NCI-H2081 treated with DMSO at 0.1 percent for 48 hours (cell line): ENCODE data around the gene EPHA4.

ENCODE experiments used
- DNase-seq: peaks from one replicate; lab custom pipeline; 2025; lab: John Stamatoyannopoulos, UW

The EPHA4 gene

DNA sequence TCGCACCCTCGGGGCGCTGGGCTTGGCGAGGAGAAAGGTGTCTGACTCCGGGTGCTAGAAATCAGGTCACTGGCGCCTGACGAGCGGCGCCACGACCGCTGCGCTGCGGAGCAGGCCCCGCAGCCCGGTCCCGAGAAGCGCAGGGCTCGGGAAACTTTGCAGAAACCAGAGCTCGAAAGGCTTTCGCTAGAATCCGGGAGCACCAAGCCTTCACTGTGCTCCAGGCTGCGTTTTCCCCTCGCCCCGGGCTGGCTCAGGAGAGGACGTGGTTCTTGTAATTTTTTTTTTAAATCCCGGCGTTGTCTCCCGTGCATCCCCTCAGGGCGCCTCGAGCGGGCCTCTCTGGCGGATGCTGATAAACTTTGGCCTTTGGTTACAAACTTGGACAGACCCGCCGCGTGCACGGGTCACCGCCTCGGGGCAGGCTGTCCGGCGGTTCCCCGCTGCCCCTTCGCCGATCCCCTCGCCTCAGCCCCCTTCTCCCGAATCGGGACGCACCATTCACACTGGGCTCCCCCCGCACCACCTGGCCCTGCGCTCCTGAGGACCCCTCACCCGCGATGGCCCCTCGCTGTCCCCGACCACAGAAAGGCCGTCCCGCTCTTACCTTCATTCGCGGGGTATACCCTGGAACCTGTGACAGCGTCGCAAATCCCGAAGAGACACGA is 419 bp downstream of the EPHA4 start:
- no peak for DNase-seq

DNA sequence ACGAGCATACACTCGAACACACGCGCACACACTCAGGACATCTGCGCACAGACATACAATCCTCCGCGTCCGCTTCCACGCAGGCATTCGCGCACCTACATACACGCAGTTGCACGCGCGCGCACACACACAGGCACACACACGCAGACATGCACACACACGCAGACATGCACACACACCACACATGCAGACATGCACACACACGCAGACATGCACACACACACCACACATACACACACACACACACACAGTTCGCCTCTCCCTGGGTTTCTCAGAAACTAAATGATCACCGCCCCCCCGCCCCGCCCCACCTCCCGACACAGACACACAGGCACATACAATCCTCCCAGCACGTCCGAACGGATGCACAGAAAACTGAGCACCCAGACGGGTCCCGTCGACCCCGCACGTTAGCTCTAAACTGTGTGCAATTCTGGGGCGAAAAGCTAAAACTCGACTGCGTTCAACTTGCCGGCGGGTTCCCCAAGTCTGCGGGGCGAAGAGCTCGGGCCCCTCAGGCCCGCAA is 1.0 kb downstream of the EPHA4 start:
- DNase-seq, result no peak

DNA sequence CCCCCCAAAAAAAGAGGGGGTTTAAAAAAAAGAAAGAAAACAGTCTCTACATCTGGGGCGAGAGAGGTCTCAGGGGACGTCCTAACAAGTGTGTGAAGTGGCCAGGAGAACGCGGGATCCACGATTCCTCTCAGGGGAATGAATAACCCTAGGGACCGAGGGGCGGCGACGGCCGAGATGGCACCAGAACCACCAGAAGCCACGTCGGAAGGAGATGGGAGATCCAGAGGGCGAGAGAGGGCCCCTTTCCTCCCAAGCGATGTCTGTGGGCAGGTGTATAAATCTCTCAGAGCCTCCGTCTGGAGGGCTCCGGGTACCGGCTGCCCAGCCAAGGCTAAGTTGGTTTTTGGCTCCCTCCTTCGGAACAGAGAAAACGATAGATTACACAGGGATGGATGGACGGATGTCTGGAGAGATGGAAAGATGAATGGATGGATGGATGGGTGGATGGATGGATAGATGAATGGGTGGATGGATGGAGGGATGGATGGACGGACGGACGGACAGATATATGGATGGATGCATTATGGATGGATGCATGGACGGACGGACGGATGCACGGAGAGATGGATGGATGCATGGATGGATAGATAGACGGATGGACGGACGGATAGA is 1.7 kb downstream of the EPHA4 start:
- DNase-seq, result no peak

DNA sequence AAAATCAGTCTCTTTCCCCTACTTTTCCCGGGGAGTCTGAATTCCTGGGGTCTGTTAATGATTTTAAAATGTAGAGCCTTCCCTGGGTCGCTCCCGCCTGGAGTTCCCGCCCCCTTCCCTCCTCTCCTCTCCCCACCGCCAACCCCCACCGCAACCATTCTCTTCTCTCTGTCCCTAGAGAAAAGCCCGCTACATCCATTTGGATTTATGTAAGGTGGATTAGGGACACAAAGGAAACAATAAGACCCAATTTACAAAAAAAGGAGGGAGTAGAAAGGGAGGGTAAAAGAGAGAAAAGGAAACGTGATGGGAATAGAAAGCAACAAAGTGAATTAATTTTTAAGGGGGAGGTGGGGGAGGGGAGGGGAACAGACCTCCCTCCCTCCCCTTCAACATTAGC is 2.2 kb downstream of the EPHA4 start:
- no peak for DNase-seq

DNA sequence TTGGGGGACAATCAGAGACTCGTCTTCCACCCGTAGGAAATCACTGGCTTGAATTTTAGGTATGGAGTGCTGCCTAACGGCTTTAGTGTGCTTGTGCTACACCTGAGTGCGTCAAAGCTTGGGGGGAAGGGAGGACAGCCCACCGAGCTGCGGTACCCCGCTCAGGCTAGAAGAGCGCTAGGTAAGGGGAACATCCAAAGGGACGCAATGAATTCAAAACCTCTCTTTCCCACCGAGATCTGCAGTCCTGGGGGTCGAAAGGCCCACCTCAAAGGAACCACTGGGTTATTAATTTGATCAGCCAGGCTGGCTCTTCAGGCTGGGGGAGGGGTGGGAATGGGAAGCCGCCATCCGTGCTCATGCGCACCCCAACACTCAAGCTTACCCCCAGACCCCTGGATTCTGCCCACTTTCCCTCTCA is 2.7 kb downstream of the EPHA4 start:
- DNase-seq, result no peak

DNA sequence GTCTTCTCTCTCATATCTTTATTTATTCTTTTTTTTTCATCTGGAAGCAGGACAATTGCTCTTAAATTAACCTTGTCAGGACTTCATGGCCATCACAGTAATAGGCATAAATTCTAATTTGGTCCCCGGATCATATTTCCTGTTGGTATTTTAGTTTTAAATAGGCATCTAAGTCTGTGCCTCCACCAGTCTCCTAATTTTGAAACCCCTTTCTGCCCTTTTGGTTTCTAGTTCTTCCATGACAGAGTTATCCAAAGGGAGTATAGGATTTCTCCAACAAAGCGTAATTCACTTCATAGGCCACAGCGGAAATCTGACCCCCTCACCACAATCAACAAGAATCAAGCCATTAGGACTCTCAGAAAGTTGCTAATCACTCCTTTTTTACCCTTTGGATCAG is 3.8 kb downstream of the EPHA4 start:
- DNase-seq, result no peak

DNA sequence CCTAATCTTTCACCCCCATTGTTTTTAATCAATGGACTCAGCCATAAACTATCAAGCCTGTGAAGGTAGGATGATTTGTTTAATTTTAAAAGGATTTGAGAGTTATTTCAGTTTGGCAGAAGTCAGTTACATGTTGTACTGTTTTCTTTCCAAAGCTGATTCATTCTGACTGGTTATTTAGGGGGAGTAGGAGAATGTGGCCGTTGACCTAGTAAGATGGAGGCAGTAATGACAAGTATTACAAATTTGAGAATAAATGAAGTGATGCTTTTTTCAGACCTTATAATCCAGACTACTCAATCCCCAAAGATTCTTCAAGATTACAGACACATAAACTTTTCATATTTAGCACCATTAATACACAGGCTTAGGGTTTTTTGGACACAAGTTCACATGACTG is 4.3 kb downstream of the EPHA4 start:
- no peak for DNase-seq

DNA sequence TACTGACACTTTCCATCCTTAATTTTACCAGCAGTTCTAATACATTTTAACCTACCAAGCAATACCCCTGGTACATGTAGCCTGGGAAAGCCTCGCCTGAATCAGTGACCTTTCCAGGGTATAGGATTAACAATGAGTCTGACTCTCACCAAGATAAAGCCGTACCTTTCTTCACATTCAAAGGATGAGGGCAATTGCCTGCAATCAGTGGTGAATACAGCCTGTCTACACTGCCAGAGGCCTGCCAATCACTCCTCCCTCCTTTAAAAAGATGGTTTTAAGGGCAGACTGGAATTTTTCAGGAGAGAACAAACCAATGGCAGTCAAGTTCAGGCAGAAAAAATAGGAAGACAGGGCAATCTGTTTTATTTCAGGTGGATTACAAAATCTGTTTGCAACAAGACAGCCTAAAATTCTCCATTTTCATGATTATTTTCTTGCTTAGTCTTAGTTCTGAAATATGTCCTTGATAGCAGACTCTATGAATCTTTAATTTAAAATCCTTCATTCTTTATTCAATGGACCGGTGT is 4.8 kb downstream of the EPHA4 start:
- no peak for DNase-seq

DNA sequence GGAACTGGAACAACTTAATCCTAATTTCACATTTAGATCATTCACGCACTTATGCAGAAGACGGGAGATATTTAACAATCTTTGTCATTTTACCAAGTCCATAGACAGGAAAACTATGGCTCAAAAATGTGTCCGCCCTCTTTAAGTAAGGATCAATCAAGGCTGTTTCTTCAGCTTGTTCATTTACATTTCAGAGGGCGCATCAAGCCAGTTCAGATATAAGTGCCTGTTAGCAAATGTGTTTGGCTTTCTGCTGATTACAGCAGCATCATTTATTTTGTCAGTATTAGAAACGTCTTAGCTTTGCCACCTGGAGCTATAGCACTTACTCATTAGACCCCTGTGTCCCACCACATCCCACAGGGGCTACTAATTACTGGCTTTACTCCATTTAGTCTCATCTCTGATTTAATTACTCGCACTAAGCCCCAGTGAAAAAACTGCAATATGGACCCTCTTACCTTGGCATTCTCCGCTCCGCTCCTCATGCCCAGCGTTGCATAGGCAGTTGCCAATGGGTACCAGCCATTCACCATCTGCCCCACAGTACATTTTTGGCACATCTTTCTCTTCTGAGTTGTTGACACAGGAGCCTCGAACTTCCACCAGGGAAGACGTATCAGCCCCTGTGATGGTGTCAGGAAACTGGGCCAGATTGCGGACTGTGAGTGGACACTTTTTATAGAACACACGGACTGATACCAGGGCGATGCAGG is 8.7 kb downstream of the EPHA4 start:
- no peak for DNase-seq

DNA sequence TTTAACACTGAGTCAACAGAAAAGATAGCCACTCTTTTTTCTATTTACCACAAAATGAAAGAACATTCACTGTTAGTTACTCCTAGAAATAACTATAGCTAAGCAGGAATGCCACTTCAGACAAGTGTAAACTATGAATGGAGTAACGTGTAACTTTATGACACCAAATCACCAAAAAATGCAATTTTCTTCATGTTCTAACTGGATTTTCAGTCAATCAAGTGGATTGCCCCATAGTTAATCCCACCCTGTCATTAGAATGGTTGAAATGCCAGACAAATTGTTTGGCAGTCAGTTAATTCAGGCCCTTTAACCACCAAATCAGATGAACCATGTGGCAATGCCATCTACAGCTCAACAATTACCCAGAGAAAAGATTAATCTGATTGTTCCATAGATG is 9.9 kb downstream of the EPHA4 start:
- DNase-seq, result no peak

DNA sequence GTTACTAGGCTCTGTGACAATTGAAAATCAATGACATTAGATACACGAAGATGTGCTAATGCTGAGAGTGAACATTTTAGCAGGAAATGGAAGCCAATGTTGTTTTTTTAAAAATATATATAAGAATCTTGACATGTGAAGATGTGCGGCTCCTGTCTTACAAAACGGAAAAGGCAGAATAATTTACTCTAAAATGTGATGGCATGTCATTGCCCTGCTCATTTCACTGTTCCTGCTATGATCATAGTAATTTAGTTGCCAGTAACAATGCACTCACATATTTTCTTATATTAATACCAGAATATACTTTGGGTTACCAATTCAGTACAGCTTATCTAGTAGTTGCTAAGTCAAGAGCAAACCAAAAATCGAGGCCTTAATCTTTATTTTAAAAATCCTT is 10.3 kb downstream of the EPHA4 start:
- no peak for DNase-seq

DNA sequence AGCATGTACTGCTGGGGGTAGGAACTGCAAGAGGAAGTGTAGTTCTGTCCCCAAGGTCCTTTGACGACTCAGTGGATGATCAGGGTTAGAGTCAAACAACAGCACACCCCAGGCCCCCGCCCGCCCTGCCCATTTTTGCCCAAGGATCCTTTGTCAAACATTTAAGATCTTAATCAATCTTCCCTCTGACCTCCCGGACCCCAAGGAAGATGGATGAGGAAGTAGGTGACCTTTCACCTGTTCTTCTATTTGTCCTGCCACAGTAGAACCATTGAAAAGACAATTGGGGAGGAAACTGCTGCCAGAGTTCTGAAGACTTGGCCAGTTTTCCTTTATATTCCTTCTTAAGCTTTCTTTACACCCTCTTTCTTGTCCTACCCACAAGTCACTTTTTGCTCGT is 12.1 kb downstream of the EPHA4 start:
- no peak for DNase-seq

DNA sequence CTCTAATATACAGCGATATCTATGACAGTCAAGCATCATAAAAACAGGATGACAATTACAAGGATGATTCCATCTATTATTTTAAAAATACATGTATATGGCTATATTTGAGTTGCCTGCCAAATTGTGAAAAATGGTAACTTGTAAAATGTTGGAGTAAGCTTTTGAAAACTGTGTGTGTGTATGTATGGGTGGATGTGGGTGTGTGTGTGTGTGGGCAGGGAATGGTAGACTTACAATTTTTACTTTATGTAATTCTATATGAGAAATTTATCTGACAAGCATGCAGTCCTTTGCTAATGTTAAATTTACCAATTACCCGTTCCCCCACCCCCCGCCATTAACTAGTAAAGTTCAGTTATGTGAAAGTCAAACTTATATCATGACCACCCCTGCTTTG is 14.0 kb downstream of the EPHA4 start:
- no peak for DNase-seq

DNA sequence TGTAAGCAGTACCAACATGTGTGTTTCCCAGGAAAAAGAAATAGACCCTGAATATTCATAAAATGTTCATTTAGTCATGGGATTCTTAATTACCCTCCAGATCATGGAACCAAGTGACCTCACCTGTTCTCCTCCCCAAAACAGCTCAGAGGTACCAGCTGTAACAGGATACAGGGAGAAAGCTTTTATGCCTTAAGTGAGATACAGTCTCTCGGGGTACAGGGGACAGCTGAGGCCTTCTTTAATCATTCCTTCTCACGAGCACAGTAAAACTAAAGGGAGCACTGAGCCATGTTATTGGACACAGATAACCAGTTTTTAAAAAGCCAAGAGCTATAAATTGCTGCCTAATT is 16.6 kb downstream of the EPHA4 start:
- no peak for DNase-seq

DNA sequence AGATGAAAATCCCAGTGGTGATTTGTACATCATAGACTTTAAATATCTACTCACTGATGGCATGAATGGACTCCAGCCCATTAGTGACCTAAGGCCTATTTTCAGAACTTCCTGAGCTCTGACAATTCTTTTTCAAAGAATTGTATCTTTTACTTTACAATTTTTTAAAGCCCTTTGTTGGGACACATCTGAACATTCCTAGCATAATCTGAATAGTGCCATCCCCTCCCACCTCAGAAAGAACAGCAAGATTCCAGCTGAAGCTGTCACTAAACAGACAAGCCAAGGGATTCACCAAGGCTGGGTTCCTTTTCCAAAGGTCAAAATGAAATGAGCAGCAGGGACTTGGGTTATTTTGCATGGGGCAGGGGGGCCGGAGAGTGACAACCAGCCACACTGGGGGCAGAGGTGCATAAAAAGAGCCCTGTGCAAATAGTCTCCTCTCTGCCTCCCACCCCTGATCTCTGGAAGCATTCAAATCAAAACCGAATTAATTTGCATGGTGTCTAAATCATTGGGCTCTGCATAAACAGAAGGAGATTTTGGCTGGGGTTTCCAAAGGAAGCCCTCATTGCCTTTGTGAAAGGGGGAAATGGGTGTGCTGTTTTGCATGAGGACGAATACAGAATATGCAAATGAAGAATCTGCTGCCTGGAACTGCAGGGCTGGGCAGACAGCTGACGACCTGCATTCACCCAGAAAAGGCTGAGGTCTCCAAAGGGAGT is 17.2 kb downstream of the EPHA4 start:
- no peak for DNase-seq

DNA sequence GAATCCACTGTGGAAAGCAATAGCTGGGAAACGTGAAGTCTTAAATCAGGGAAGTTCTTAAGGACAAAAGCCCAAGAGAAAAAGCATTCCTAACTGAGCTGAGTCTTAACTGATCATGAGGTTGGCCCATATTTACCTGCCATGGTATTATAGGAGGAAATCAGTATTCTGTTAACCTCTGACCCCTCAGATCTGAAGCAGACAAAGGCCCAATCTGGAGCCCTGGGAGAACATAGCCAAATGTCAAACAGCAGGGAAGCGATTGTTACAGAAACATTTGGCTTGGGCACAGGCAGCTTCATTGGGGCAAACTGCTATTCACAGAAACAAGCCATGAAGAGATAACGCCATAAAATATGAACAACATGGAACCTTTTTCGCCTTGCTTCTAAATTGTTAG is 18.8 kb downstream of the EPHA4 start:
- peak; percentile 75 for DNase-seq

DNA sequence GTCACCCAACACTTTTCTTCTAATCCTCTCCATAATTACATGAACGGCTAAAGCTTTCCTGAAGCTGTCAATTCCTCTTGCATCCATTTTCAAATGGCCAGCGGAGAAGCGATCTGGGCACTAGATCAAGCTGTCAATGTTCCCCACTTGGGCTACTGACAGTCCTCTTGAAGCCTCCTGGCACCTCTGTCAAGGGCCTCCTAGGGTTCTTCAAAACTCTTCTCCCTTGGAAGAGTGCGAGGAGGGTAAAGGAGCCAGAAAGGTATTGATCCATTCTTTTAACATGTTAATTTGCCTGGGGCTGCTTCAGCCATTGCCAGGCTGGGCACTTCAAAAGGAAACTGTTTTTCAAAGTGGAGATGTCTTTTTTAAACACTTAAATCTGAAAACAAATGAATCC is 19.8 kb downstream of the EPHA4 start:
- DNase-seq, result no peak

DNA sequence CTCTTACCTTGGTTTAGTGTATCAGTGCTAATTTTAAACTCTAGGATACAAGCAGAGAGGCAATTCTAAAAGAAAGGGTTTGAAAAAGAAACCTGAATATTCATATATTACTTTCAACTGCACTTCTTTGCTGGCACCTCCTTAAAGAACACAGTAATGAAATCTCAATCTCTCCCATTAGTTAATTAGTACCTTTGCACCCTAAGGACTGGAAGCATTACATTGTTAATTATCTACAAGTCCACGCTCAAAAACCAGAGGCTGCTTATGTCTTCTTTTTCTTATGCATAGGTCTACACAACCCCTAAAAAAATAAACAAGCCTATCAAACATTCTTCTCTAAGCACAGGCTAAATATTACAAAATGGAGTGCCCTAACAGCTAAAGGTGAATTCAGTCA is 20.2 kb downstream of the EPHA4 start:
- no peak for DNase-seq

DNA sequence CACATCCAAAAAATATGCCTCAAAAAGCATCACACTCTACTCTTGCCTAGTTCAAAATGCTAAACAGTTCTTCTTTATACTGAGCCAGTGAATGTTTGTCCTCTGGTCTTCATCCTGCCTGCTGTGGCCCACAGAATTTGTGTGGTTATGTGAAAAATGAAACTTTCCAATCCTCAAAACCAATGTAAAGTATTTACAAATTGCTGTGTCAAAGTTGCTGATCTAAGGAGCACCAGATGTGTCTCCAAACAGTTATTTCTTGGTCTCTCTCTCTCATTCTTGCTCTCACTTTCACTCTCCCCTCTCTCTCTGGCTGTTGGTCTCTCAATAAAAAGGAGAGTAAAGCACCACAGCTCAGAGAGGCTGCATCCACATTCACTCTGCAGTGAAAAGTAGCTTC is 23.0 kb downstream of the EPHA4 start:
- no peak for DNase-seq

DNA sequence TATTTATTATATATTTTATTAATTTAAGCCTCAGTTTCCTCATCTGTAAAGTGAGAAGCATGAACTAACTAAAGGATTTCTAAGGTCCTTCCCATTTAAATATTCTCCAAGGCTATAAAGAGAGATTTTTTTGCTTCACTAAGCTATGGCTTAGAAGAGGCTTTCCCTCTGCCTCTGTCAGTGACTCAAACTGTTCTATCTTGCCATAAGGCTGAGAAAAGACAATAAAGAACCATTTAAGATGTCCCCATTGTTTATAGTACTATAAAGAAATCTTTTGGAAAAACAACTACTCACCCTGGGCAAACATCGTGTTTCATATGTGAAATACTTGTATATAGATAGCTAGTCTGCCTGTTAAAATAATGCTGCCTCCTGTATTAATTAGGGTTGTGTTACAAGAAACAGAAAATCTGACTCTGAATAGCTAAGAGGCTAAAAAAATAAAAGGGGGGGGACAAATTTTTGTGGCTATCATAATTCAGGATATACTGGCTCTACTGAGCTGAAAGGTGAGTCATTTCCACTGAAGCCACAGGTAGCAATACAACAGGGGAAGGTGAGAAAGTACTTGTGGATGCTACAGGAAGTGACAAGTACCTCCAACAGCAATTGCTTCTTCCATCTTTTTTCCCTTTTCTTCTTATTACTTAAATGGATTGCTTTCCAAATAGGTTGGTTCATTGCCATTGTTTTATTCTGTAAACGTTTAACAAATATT is 25.4 kb downstream of the EPHA4 start:
- DNase-seq, result no peak

DNA sequence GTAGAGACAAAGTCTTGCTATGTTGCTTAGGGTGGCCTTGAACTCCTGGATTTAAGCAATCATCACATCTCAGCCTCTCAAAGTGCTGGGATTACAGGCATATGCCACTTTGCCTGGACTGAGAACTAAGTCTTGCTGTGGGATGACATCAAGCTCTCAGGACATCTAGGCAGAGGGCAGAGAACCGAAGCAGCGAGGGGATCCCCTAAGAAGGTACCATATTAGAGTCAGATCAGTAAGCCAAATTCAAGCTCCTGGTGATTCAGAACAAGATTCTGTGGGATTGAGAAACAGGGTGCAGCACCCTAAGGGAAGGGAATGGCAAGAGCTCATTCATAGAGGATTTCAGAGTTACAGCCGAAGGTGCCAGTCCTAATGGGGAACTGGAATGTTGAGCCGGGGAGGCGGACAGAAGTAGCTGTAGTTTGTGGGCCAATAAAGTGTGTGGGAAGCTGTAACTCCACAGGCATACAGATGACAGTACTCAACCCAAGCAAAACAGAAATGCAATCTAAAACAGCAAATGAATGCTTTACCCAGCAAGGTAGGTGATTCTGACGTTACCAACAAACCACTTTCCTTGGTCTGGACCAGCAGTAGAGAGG is 30.9 kb downstream of the EPHA4 start:
- no peak for DNase-seq
